ENCODE measurements around the gene CASP10. TPM values are rescaled to one million over a fixed set of nuclear protein-coding genes. Genes with fewer than 3 reads are reported as not detected.

CASP10 gene
- total and polyA plus RNA-seq, 3 donors from 2014 or later = 2.4 to 10.4 (median 5.2) TPM

DNA sequence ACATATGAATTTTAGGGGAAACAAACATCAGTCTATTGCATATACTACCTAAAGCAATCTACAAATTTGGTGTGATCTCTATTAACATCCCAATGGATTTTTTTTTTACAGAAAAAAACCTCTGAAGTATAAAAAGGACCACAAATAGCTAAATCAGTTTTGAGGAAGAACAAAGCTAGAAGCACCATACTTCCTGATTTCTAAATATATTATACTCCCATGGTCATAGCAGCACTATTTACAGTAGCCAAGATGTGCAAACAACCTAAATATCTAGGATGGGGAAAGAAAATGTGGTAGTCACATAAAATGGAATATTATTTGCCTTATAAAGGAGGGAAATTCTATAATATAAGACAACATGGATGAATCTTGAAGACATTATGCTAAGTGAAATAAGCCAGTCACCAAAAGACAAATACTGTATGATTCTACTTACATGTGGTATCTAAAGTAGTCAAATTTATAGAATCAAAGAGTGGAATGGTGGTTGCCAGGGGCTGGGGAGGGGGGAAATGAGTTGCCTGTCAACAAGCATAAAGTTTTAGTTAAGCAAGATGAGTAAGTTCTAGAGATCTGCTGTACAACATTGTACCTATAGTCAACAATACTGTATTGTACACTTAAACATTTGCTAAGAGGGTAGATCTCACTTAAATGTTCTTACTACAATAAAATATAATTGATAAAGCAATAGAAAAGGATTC lies 59.8 kb downstream of the CASP10 start:
- no peaks in the 10 kb centered on the region for H3K9me3 ChIP-seq
- intact Hi-C loops (cut with DNase I; ENCODE audit: low total_unique reads) = no loop called here
- H3K36me3 ChIP-seq (ENCODE audit: low read depth, missing control alignments) = no peaks in the 10 kb centered on the region
- H3K27me3 ChIP-seq = no peaks in the 10 kb centered on the region
- no peak overlapping the region for H3K4me3 ChIP-seq
- TF ChIP-seq POLR2A (IDR thresholded peaks at IDR 0.05) = no peak
- TF ChIP-seq, protein P1, sequence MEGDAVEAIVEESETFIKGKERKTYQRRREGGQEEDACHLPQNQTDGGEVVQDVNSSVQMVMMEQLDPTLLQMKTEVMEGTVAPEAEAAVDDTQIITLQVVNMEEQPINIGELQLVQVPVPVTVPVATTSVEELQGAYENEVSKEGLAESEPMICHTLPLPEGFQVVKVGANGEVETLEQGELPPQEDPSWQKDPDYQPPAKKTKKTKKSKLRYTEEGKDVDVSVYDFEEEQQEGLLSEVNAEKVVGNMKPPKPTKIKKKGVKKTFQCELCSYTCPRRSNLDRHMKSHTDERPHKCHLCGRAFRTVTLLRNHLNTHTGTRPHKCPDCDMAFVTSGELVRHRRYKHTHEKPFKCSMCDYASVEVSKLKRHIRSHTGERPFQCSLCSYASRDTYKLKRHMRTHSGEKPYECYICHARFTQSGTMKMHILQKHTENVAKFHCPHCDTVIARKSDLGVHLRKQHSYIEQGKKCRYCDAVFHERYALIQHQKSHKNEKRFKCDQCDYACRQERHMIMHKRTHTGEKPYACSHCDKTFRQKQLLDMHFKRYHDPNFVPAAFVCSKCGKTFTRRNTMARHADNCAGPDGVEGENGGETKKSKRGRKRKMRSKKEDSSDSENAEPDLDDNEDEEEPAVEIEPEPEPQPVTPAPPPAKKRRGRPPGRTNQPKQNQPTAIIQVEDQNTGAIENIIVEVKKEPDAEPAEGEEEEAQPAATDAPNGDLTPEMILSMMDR (IDR thresholded peaks at IDR 0.05) = no peak
- no peak for DNase-seq
- H3K4me1 ChIP-seq = no peaks in the 10 kb centered on the region
- H3K27ac ChIP-seq = no peak overlapping the region

DNA sequence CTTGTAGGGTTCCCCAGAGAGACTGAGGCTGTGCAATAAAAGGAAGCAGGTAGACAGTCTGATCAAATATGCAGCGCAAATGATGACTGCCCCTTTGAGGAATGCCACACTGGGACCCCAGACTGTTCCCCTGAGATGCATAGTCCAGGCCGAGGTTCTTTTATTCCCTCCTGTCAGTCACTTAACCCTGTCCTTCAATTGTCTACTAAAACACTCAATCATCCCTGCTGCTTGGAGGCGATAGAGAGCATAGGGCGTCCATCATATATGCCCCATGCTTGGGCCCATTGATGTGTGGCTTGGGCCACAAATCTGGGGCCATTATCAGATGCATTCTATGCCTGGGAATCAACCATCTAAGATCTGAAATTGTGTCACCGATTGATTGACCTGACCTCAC lies 61.9 kb downstream of the CASP10 start:
- no peaks in the 10 kb centered on the region for H3K36me3 ChIP-seq (ENCODE audit: low read depth, missing control alignments)
- no peak overlapping the region for H3K27ac ChIP-seq
- H3K9me3 ChIP-seq = no peaks in the 10 kb centered on the region
- DNase-seq = no peak
- H3K4me3 ChIP-seq = no peak overlapping the region
- intact Hi-C loops (cut with DNase I; ENCODE audit: low total_unique reads) = no loop called here
- 81 to 97% methylated on average over 5 of the region's 5 CpGs for WGBS, 2 donors
- TF ChIP-seq, protein P1 (IDR thresholded peaks at IDR 0.05) = no peak
- TF ChIP-seq POLR2A (IDR thresholded peaks at IDR 0.05) = no peak
- no peaks in the 10 kb centered on the region for H3K27me3 ChIP-seq
- no peaks in the 10 kb centered on the region for H3K4me1 ChIP-seq

DNA sequence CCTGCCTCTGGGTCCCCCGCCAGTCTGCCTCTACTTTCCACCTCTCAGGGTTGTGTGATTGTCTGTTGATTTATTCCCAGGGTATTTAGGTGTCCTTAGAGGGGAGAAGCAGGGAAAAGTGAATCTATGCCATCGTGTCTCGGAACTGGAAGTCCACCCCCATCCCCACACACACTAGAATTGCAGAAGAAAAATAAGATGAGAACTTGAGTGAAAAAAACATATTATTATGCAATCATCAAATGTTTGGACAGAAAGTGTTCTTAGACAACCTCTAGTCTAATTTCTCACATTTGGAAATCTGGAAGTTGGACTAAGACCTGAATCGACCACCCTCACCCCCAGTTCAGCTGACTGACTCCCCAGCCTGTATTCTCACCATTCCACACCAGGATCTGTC lies 63.3 kb downstream of the CASP10 start:
- 63 to 92% methylated on average over 3 to 4 of the region's 4 CpGs for WGBS, 2 donors
- no peak for TF ChIP-seq POLR2A (IDR thresholded peaks at IDR 0.05)
- TF ChIP-seq, protein P1 (IDR thresholded peaks at IDR 0.05) = no peak
- DNase-seq = no peak
- no peaks in the 10 kb centered on the region for H3K4me1 ChIP-seq
- no peaks in the 10 kb centered on the region for H3K9me3 ChIP-seq
- H3K27me3 ChIP-seq = no peaks in the 10 kb centered on the region
- intact Hi-C loops (cut with DNase I; ENCODE audit: low total_unique reads) = no loop called here
- no peaks in the 10 kb centered on the region for H3K36me3 ChIP-seq (ENCODE audit: low read depth, missing control alignments)
- H3K4me3 ChIP-seq = no peak overlapping the region
- no peak overlapping the region for H3K27ac ChIP-seq

DNA sequence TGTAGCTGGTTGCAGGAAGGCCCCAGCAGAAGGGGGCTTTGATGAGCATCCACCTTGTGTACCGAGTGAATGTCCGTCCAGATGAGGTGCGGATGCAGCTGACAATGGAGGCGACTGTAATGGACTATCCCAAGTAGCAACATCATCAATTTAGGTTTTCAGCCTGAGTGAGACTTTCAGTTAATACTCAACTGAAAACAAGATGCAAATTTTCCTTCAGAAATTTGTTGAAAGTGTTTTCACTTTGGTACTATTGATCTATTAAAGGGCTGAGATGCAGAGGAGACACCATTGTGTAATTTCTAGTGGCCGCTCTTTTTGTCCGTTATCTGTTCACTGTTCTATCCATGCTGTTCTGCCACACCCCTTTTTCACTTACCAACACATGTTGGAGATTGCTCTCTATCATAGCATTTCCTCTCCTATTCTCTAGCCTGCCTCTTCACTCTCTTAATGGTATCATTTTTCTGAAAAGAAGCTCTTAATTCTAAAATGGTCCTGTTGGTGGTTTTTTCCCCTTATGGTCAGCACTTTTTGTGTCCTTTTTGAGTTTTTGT lies 65.4 kb downstream of the CASP10 start:
- no peaks in the 10 kb centered on the region for H3K36me3 ChIP-seq (ENCODE audit: low read depth, missing control alignments)
- TF ChIP-seq POLR2A (IDR thresholded peaks at IDR 0.05) = no peak
- TF ChIP-seq, protein P1 (IDR thresholded peaks at IDR 0.05) = no peak
- no peak overlapping the region for H3K27ac ChIP-seq
- WGBS, 2 donors = 80 to 87% methylated on average over 6 of the region's 6 CpGs
- H3K27me3 ChIP-seq = no peaks in the 10 kb centered on the region
- no peak overlapping the region for H3K4me3 ChIP-seq
- no peaks in the 10 kb centered on the region for H3K4me1 ChIP-seq
- no peak for DNase-seq
- intact Hi-C loops (cut with DNase I; ENCODE audit: low total_unique reads) = no loop called here
- H3K9me3 ChIP-seq = no peaks in the 10 kb centered on the region

DNA sequence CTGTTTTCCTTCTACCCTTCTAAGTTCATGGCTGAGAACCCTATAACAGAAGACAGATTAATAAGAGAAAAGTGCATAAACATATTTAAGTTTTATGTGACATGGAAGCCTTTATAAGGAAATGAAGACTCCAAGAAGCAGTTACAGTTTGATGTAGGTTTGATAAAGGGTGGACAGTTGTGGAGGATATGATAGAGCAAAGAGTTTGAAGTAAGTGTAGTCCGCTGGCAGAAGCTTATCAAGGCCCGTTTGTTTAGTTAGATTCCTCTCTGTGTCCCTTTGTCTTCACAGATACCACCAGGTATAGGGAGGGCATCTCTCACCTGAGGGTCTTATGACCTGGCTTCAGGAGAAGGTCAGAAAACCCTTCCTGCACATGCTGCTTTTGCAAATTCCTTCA lies 66.9 kb downstream of the CASP10 start:
- Histone ChIP-seq H3K4me1 (no peaks in the 10 kb centered on the region), H3K9me3 (no peaks in the 10 kb centered on the region), H3K27ac (no peak overlapping the region), H3K4me3 (no peak overlapping the region), H3K36me3 (ENCODE audit: low read depth, missing control alignments) (no peaks in the 10 kb centered on the region), H3K27me3 (no peaks in the 10 kb centered on the region)
- intact Hi-C loops (cut with DNase I; ENCODE audit: low total_unique reads) = no loop called here
- TF ChIP-seq POLR2A (IDR thresholded peaks at IDR 0.05) = no peak
- TF ChIP-seq, protein P1 (IDR thresholded peaks at IDR 0.05) = no peak
- no peak for DNase-seq
- WGBS, 2 donors = 79 to 85% methylated on average over 2 of the region's 2 CpGs
